ENCODE data around the gene BRME1. TPM values are rescaled to one million over a fixed set of nuclear protein-coding genes. Genes with fewer than 3 reads are reported as not detected.

The BRME1 gene
- total and polyA plus RNA-seq, 2 of the 13 experiments (the other 11 are each of a cell fraction or from before 2014, with no cell fraction given), result 0.74 to 1.5 TPM

DNA sequence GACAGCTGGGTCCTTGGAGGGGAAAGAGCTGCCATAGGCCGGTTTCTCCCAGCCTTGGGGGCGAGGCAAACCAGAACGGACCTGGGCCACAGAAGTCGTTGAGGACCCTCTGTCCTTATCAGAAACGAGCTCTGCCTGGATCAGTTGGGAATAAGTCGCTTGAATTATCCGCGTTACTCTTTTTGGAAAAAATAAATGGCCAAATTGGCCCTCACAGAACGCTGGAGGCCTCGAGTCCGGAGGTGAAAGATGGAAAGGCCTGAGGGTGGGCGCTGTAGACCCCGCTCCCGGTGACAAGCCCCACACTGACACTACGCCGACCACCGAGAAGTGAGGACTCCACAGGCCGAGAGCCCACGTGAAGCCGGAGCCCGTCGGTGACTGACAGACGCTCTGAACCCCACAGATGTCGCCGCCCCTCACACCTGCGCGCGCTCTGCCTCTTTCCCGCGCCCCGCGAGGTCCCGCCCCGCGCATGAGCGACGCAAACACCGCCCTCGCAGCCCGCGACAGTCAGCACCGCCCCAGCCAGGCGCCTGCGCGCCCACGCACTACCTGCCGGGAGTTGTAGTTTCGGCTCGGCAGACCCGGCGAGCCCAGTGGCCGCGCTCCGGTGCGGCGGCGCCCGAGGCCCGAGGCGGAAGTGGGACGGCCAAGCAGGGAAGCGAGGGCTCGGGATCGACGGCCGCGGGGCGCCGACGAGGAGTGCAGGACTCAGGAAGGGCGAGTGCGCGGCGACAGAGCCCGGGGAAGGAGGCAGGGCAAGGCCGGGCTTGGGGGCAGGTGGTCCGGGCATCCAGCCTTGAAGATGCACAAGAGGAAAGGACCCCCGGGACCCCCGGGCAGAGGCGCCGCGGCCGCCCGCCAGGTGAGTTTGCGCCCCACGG, at the start of gene BRME1, which contains the start of gene CC2D1A (continued):
- TF ChIP-seq, protein P1, sequence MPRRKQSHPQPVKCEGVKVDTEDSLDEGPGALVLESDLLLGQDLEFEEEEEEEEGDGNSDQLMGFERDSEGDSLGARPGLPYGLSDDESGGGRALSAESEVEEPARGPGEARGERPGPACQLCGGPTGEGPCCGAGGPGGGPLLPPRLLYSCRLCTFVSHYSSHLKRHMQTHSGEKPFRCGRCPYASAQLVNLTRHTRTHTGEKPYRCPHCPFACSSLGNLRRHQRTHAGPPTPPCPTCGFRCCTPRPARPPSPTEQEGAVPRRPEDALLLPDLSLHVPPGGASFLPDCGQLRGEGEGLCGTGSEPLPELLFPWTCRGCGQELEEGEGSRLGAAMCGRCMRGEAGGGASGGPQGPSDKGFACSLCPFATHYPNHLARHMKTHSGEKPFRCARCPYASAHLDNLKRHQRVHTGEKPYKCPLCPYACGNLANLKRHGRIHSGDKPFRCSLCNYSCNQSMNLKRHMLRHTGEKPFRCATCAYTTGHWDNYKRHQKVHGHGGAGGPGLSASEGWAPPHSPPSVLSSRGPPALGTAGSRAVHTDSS (CRISPR knock-in tag; conservative IDR thresholded peaks at IDR 0.05), result peak; percentile 25; the same call in 1 of the 2 replicates
- TF ChIP-seq KLF9 (CRISPR knock-in tag; IDR thresholded peaks at IDR 0.05; ENCODE audit: low read depth), result 0 out of 2 replicates have a peak, but pooled peaks have one; percentile 51
- TF ChIP-seq E2F2 (CRISPR knock-in tag; IDR thresholded peaks at IDR 0.05; ENCODE audit: borderline replicate concordance), result peak; percentile 69; the same call in 1 of the 2 replicates
- no peak for TF ChIP-seq ZFP62 (CRISPR knock-in tag; IDR thresholded peaks at IDR 0.05)
- no peak for TF ChIP-seq FOXA1 (IDR thresholded peaks at IDR 0.05)
- peak; percentile 48; the same call in 1 of the 2 replicates for TF ChIP-seq FOXA1 (CRISPR knock-in tag; IDR thresholded peaks at IDR 0.05)
- no peak for TF ChIP-seq ZNF253 (CRISPR knock-in tag; IDR thresholded peaks at IDR 0.05; ENCODE audit: borderline replicate concordance)
- TF ChIP-seq SAP130 (CRISPR knock-in tag; IDR thresholded peaks at IDR 0.05; ENCODE audit: low read depth), result peak; percentile 74
- no peak for TF ChIP-seq HNRNPK (IDR thresholded peaks at IDR 0.05; ENCODE audit: low read depth, low read length, poor library complexity, severe bottlenecking)
- TF ChIP-seq, protein P2, sequence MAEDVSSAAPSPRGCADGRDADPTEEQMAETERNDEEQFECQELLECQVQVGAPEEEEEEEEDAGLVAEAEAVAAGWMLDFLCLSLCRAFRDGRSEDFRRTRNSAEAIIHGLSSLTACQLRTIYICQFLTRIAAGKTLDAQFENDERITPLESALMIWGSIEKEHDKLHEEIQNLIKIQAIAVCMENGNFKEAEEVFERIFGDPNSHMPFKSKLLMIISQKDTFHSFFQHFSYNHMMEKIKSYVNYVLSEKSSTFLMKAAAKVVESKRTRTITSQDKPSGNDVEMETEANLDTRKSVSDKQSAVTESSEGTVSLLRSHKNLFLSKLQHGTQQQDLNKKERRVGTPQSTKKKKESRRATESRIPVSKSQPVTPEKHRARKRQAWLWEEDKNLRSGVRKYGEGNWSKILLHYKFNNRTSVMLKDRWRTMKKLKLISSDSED (CRISPR knock-in tag; IDR thresholded peaks at IDR 0.05), result no peak
- peak; percentile 93 for TF ChIP-seq ZNF724P (CRISPR knock-in tag; IDR thresholded peaks at IDR 0.05; ENCODE audit: borderline replicate concordance)
- 0 out of 2 replicates have a peak, but pooled peaks have one; percentile 62 for TF ChIP-seq SATB2 (CRISPR knock-in tag; IDR thresholded peaks at IDR 0.05)
- TF ChIP-seq, protein P3, sequence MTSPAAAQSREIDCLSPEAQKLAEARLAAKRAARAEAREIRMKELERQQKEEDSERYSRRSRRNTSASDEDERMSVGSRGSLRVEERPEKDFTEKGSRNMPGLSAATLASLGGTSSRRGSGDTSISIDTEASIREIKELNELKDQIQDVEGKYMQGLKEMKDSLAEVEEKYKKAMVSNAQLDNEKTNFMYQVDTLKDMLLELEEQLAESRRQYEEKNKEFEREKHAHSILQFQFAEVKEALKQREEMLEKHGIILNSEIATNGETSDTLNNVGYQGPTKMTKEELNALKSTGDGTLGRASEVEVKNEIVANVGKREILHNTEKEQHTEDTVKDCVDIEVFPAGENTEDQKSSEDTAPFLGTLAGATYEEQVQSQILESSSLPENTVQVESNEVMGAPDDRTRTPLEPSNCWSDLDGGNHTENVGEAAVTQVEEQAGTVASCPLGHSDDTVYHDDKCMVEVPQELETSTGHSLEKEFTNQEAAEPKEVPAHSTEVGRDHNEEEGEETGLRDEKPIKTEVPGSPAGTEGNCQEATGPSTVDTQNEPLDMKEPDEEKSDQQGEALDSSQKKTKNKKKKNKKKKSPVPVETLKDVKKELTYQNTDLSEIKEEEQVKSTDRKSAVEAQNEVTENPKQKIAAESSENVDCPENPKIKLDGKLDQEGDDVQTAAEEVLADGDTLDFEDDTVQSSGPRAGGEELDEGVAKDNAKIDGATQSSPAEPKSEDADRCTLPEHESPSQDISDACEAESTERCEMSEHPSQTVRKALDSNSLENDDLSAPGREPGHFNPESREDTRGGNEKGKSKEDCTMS (CRISPR knock-in tag; conservative IDR thresholded peaks at IDR 0.05), result no peak
- TF ChIP-seq, protein P4, sequence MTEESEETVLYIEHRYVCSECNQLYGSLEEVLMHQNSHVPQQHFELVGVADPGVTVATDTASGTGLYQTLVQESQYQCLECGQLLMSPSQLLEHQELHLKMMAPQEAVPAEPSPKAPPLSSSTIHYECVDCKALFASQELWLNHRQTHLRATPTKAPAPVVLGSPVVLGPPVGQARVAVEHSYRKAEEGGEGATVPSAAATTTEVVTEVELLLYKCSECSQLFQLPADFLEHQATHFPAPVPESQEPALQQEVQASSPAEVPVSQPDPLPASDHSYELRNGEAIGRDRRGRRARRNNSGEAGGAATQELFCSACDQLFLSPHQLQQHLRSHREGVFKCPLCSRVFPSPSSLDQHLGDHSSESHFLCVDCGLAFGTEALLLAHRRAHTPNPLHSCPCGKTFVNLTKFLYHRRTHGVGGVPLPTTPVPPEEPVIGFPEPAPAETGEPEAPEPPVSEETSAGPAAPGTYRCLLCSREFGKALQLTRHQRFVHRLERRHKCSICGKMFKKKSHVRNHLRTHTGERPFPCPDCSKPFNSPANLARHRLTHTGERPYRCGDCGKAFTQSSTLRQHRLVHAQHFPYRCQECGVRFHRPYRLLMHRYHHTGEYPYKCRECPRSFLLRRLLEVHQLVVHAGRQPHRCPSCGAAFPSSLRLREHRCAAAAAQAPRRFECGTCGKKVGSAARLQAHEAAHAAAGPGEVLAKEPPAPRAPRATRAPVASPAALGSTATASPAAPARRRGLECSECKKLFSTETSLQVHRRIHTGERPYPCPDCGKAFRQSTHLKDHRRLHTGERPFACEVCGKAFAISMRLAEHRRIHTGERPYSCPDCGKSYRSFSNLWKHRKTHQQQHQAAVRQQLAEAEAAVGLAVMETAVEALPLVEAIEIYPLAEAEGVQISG (CRISPR knock-in tag; IDR thresholded peaks at IDR 0.05), result peak; percentile 96
- TF ChIP-seq ATF1 (CRISPR knock-in tag; IDR thresholded peaks at IDR 0.05), result no peak
- TF ChIP-seq ZNF207 (IDR thresholded peaks at IDR 0.05; ENCODE audit: borderline replicate concordance), result no peak
- TF ChIP-seq KDM5B (CRISPR knock-in tag; IDR thresholded peaks at IDR 0.05; ENCODE audit: borderline replicate concordance), result peak; percentile 94
- no peak for TF ChIP-seq ZNF816 (CRISPR knock-in tag; IDR thresholded peaks at IDR 0.05; ENCODE audit: borderline replicate concordance)
- TF ChIP-seq ZNF790 (CRISPR knock-in tag; IDR thresholded peaks at IDR 0.05; ENCODE audit: borderline replicate concordance), result peak; percentile 90
